ENCODE measurements around the gene ECPAS. TPM values are rescaled to one million over a fixed set of nuclear protein-coding genes. Genes with fewer than 3 reads are reported as not detected.
"Not testable (repeated sequence)": the region's sequence is repeated elsewhere in the genome, so short reads cannot be mapped to it uniquely, and the experiment has no call there.

The ECPAS gene
- total and polyA plus RNA-seq, 7 experiments from 2014 or later = 6.8 to 86.1 (median 49.1) TPM

GRCh38 chr9:111349766-111350165 lies 134.4 kb downstream of the ECPAS start:
- H3K27me3 Mint-ChIP-seq = peaks cover 8 to 32% (median 14%) of the 10 kb centered on the region in 5 donors
- H3K4me3 ChIP-seq (ENCODE audit: low read length) = no peak overlapping the region
- H3K4me3 Mint-ChIP-seq = no peak overlapping the region
- DNase-seq (no peak), ATAC-seq (no peak)
- H3K27ac ChIP-seq (ENCODE audit: low read depth, low read length) = no peak overlapping the region
- no peaks in the 10 kb centered on the region for H3K9me3 ChIP-seq (ENCODE audit: control insufficient read depth in 2 of 3, low read length in 3 of 3)
- peaks cover 0 to 19% (median 6%) of the 10 kb centered on the region in 11 donors for H3K9me3 Mint-ChIP-seq
- ChIA-PET CTCF (no interaction called here), POLR2A (no interaction called here)
- H3K4me1 ChIP-seq (ENCODE audit: control insufficient read depth in 2 of 2, insufficient read depth in 2 of 2, low read length in 2 of 2) = no peaks in the 10 kb centered on the region
- H3K27me3 ChIP-seq (ENCODE audit: control insufficient read depth in 2 of 2, insufficient read depth in 2 of 2, low read length in 2 of 2) = no peaks in the 10 kb centered on the region
- intact Hi-C loops (cut with micrococcal nuclease) = no loop called here
- H3K4me1 Mint-ChIP-seq = peaks cover 0 to 10% (median 0%) of the 10 kb centered on the region in 7 donors
- no peak overlapping the region for H3K27ac Mint-ChIP-seq
- H3K36me3 Mint-ChIP-seq = no peaks in the 10 kb centered on the region
- no peaks in the 10 kb centered on the region for H3K36me3 ChIP-seq (ENCODE audit: control insufficient read depth in 2 of 3, insufficient read depth in 3 of 3, low read length in 3 of 3)

- H3K27me3 ChIP-seq (ENCODE audit: control insufficient read depth in 2 of 2, insufficient read depth in 2 of 2, low read length in 2 of 2) = no peaks in the 10 kb centered on the region
- H3K27ac ChIP-seq (ENCODE audit: low read depth, low read length) = no peak overlapping the region
- ChIA-PET POLR2A (no interaction called here), CTCF (no interaction called here)
- no peak for ATAC-seq
- Mint-ChIP-seq H3K27me3 (peaks cover 8 to 41% (median 21%) of the 10 kb centered on the region in 5 donors), H3K27ac (no peak overlapping the region), H3K36me3 (no peaks in the 10 kb centered on the region), H3K9me3 (peaks cover 0 to 19% (median 6%) of the 10 kb centered on the region in 11 donors), H3K4me1 (peaks cover 0 to 6% (median 0%) of the 10 kb centered on the region in 7 donors), H3K4me3 (no peak overlapping the region)
- intact Hi-C loops (cut with micrococcal nuclease) = no loop called here
- H3K36me3 ChIP-seq (ENCODE audit: control insufficient read depth in 2 of 3, insufficient read depth in 3 of 3, low read length in 3 of 3) = no peaks in the 10 kb centered on the region
- no peaks in the 10 kb centered on the region for H3K9me3 ChIP-seq (ENCODE audit: control insufficient read depth in 2 of 3, low read length in 3 of 3)
- no peak for DNase-seq
- H3K4me1 ChIP-seq (ENCODE audit: control insufficient read depth in 2 of 2, insufficient read depth in 2 of 2, low read length in 2 of 2) = no peaks in the 10 kb centered on the region
- no peak overlapping the region for H3K4me3 ChIP-seq (ENCODE audit: low read length)
Observed at GRCh38 chr9:111348821-111349271, 135.3 kb downstream of the ECPAS start.

GRCh38 chr9:111334318-111334863 lies 149.8 kb downstream of the ECPAS start:
- H3K27me3 ChIP-seq (ENCODE audit: control insufficient read depth in 2 of 2, insufficient read depth in 2 of 2, low read length in 2 of 2); H3K4me3 ChIP-seq (ENCODE audit: low read length); ATAC-seq; H3K4me1 ChIP-seq (ENCODE audit: control insufficient read depth in 2 of 2, insufficient read depth in 2 of 2, low read length in 2 of 2); CTCF ChIA-PET; H3K36me3 ChIP-seq (ENCODE audit: control insufficient read depth in 2 of 3, insufficient read depth in 3 of 3, low read length in 3 of 3); intact Hi-C loops (cut with micrococcal nuclease); POLR2A ChIA-PET; H3K9me3 ChIP-seq (ENCODE audit: control insufficient read depth in 2 of 3, low read length in 3 of 3); H3K27ac Mint-ChIP-seq; H3K27ac ChIP-seq (ENCODE audit: low read depth, low read length); H3K36me3 Mint-ChIP-seq; H3K4me3 Mint-ChIP-seq: not testable (repeated sequence)
- Mint-ChIP-seq H3K4me1 (peaks cover 0 to 25% (median 13%) of the 10 kb centered on the region in 7 donors), H3K27me3 (peaks cover 14 to 19% (median 18%) of the 10 kb centered on the region in 5 donors), H3K9me3 (peaks cover 0 to 14% (median 4%) of the 10 kb centered on the region in 11 donors)
- peak in 4 of 9 donors; percentile 2 to 12 (median 6) for DNase-seq

GRCh38 chr9:111330124-111330523 lies 154.1 kb downstream of the ECPAS start, which contains the start of gene OR2K2:
Gene OR2K2 (minus strand): TSS chr9:111330224. CDS start chr9:111328433, 1,791 bp downstream.
- no peak for ATAC-seq
- Mint-ChIP-seq H3K4me3 (no peak within 1 kb of the TSS), H3K36me3 (no peaks in the 10 kb centered on the region), H3K27me3 (peaks cover 14 to 30% (median 18%) of the 10 kb centered on the region in 5 donors), H3K9me3 (peaks cover 0 to 5% (median 0%) of the 10 kb centered on the region in 11 donors), H3K27ac (no peak within 1 kb of the TSS), H3K4me1 (peaks cover 0 to 18% (median 7%) of the 10 kb centered on the region in 7 donors)
- no peak for DNase-seq
- ChIA-PET POLR2A (no interaction called here), CTCF (no interaction called here)
- no peak within 1 kb of the TSS for H3K4me3 ChIP-seq (ENCODE audit: low read length)
- H3K27ac ChIP-seq (ENCODE audit: low read depth, low read length) = no peak within 1 kb of the TSS
- intact Hi-C loops (cut with micrococcal nuclease) = no loop called here
- no peaks in the 10 kb centered on the region for H3K4me1 ChIP-seq (ENCODE audit: control insufficient read depth in 2 of 2, insufficient read depth in 2 of 2, low read length in 2 of 2)
- no peaks in the 10 kb centered on the region for H3K36me3 ChIP-seq (ENCODE audit: control insufficient read depth in 2 of 3, insufficient read depth in 3 of 3, low read length in 3 of 3)
- H3K27me3 ChIP-seq (ENCODE audit: control insufficient read depth in 2 of 2, insufficient read depth in 2 of 2, low read length in 2 of 2) = no peaks in the 10 kb centered on the region
- no peaks in the 10 kb centered on the region for H3K9me3 ChIP-seq (ENCODE audit: control insufficient read depth in 2 of 3, low read length in 3 of 3)

GRCh38 chr9:111320631-111321030 lies 163.6 kb downstream of the ECPAS start:
- CTCF ChIA-PET = no interaction called here
- POLR2A ChIA-PET = no interaction called here
- Mint-ChIP-seq H3K4me3 (no peak overlapping the region), H3K27ac (no peak overlapping the region), H3K36me3 (peaks cover 0 to 3% (median 0%) of the 10 kb centered on the region in 5 donors), H3K9me3 (peaks cover 0 to 23% (median 4%) of the 10 kb centered on the region in 11 donors), H3K4me1 (no peaks in the 10 kb centered on the region), H3K27me3 (peaks cover 0 to 27% (median 24%) of the 10 kb centered on the region in 5 donors)
- no peak for DNase-seq
- no peaks in the 10 kb centered on the region for H3K9me3 ChIP-seq (ENCODE audit: control insufficient read depth in 2 of 3, low read length in 3 of 3)
- H3K4me1 ChIP-seq (ENCODE audit: control insufficient read depth in 2 of 2, insufficient read depth in 2 of 2, low read length in 2 of 2) = no peaks in the 10 kb centered on the region
- H3K27ac ChIP-seq (ENCODE audit: low read depth, low read length) = no peak overlapping the region
- H3K36me3 ChIP-seq (ENCODE audit: control insufficient read depth in 2 of 3, insufficient read depth in 3 of 3, low read length in 3 of 3) = no peaks in the 10 kb centered on the region
- intact Hi-C loops (cut with micrococcal nuclease) = no loop called here
- no peak overlapping the region for H3K4me3 ChIP-seq (ENCODE audit: low read length)
- no peaks in the 10 kb centered on the region for H3K27me3 ChIP-seq (ENCODE audit: control insufficient read depth in 2 of 2, insufficient read depth in 2 of 2, low read length in 2 of 2)
- ATAC-seq = no peak

GRCh38 chr9:111316796-111317195 lies 167.4 kb downstream of the ECPAS start:
- H3K27me3 ChIP-seq (ENCODE audit: control insufficient read depth in 2 of 2, insufficient read depth in 2 of 2, low read length in 2 of 2) = no peaks in the 10 kb centered on the region
- no peak overlapping the region for H3K4me3 ChIP-seq (ENCODE audit: low read length)
- Mint-ChIP-seq H3K4me1 (no peaks in the 10 kb centered on the region), H3K36me3 (peaks cover 0 to under 1% (median 0%) of the 10 kb centered on the region in 5 donors), H3K4me3 (no peak overlapping the region), H3K27ac (no peak overlapping the region), H3K27me3 (peaks cover 4 to 23% (median 15%) of the 10 kb centered on the region in 5 donors), H3K9me3 (peaks cover 0 to 21% (median 3%) of the 10 kb centered on the region in 11 donors)
- H3K4me1 ChIP-seq (ENCODE audit: control insufficient read depth in 2 of 2, insufficient read depth in 2 of 2, low read length in 2 of 2) = no peaks in the 10 kb centered on the region
- ChIA-PET CTCF (no interaction called here), POLR2A (no interaction called here)
- no peak overlapping the region for H3K27ac ChIP-seq (ENCODE audit: low read depth, low read length)
- no peaks in the 10 kb centered on the region for H3K36me3 ChIP-seq (ENCODE audit: control insufficient read depth in 2 of 3, insufficient read depth in 3 of 3, low read length in 3 of 3)
- DNase-seq (no peak), ATAC-seq (no peak)
- H3K9me3 ChIP-seq (ENCODE audit: control insufficient read depth in 2 of 3, low read length in 3 of 3) = no peaks in the 10 kb centered on the region
- intact Hi-C loops (cut with micrococcal nuclease) = no loop called here

Measured in naive thymus-derived CD4-positive, alpha-beta T cell (primary cell).